Choroid plexus epithelial cell (primary cell): ENCODE results near the gene RAMP3.
A peak's percentile ranks its signal among the peaks of the same experiment; 100 is the strongest.

ENCODE experiments used
- DNase-seq: peaks from one replicate; pipeline ENCODE4 v3.0.0-alpha.2; 2010; ENCODE audit warnings: low read depth
- H3K4me3 ChIP-seq: 2 replicates; pipeline ENCODE4 v1.5.1; 2011; ENCODE audit warnings: low read depth, mild to moderate bottlenecking, control low read depth, low read length, moderate library complexity
- CTCF ChIP-seq: conservative IDR thresholded peaks from 2 replicates; pipeline ENCODE4 v1.5.1; 2011; ENCODE audit warnings: low read depth, mild to moderate bottlenecking, control low read depth, inconsistent platforms, low read length, moderate library complexity

Gene RAMP3

GRCh38 chr7:45132708-45133320, 24.8 kb upstream of the RAMP3 start:
- no peak overlapping the region for H3K4me3 ChIP-seq
- TF ChIP-seq CTCF: no peak

GRCh38 chr7:45133352-45133751, 24.2 kb upstream of the RAMP3 start:
- no peak for DNase-seq
- no peak for TF ChIP-seq CTCF
- H3K4me3 ChIP-seq: no peak overlapping the region

More at GRCh38 chr7:45132708-45133320, 24.8 kb upstream of the RAMP3 start:
- no peak for DNase-seq

GRCh38 chr7:45133877-45134276, 23.7 kb upstream of the RAMP3 start:
- no peak for TF ChIP-seq CTCF
- no peak overlapping the region for H3K4me3 ChIP-seq
- DNase-seq: no peak

GRCh38 chr7:45136106-45137060, 21.2 kb upstream of the RAMP3 start:
- TF ChIP-seq CTCF: peak; percentile 87
- DNase-seq: peak; percentile 87
- H3K4me3 ChIP-seq: no peak overlapping the region

- no peak for DNase-seq
- H3K4me3 ChIP-seq: no peak overlapping the region
- no peak for TF ChIP-seq CTCF
These were observed 18.9 kb upstream of the RAMP3 start for GRCh38 chr7:45138433-45139267.

- H3K4me3 ChIP-seq: no peak overlapping the region
- DNase-seq: no peak
- TF ChIP-seq CTCF: no peak
These were observed 16.8 kb upstream of the RAMP3 start for GRCh38 chr7:45140827-45141226.
